A673 (cell line): ENCODE data around the gene PPP3CB. TPM values are rescaled to one million over a fixed set of nuclear protein-coding genes. Genes with fewer than 3 reads are reported as not detected.

Experiments
- BruUV-seq: library from RNA; stranded (reverse); fragments of 400-500 nt; replicated peaks from 2 replicates; lab custom pipeline; 2021; lab: Mats Ljungman, UMichigan
- CTCF ChIA-PET: fragments of 300-600 bp; sonication (Branson Sonifier 250); formaldehyde crosslinking; loops from one replicate; lab custom pipeline; 2022; ENCODE audit warnings: antibody characterized with exemption; lab: Charles Lee
- POLR2A ChIA-PET: fragments of 300-600 bp; sonication (Branson Sonifier 250); formaldehyde crosslinking; loops from one replicate; lab custom pipeline; 2022; ENCODE audit warnings: antibody characterized with exemption; ENCODE audit not compliant: low non-redundant PET; lab: Charles Lee
- DNase-seq: peaks from one replicate; pipeline ENCODE4 v3.0.0-alpha.2; 2015; ENCODE audit warnings: low spot score
- H3K27ac ChIP-seq: fragments of 200-600 bp; sonication (generic); 2 replicates; pipeline ENCODE4 v1.5.1; 2016; ENCODE audit warnings: mixed run types, low read depth, mild to moderate bottlenecking, mixed read lengths, antibody characterized with exemption, low read length; ENCODE audit not compliant: poor library complexity, severe bottlenecking
- H3K27me3 ChIP-seq: fragments of 200-600 bp; sonication (generic); replicated peaks from 2 replicates; pipeline ENCODE4 v1.6.1; 2017; ENCODE audit warnings: mixed run types, low read depth, mild to moderate bottlenecking, mixed read lengths, antibody characterized with exemption, low read length; ENCODE audit not compliant: insufficient read depth, poor library complexity
- H3K36me3 ChIP-seq: fragments of 200-600 bp; sonication (generic); 2 replicates; pipeline ENCODE4 v1.6.1; 2016; ENCODE audit warnings: mixed run types, mild to moderate bottlenecking, mixed read lengths, antibody characterized with exemption, low read length; ENCODE audit not compliant: insufficient read depth, poor library complexity, severe bottlenecking
- H3K4me1 ChIP-seq: fragments of 200-600 bp; sonication (generic); 2 replicates; pipeline ENCODE4 v1.6.1; 2017; ENCODE audit warnings: mixed run types, mild to moderate bottlenecking, mixed read lengths, antibody characterized with exemption, low read length; ENCODE audit not compliant: insufficient read depth, poor library complexity, severe bottlenecking
- H3K4me3 ChIP-seq: fragments of 200-600 bp; sonication (generic); 2 replicates; pipeline ENCODE4 v1.5.1; 2016; ENCODE audit warnings: low read depth, mixed run types, mild to moderate bottlenecking, mixed read lengths, low read length; ENCODE audit not compliant: poor library complexity, severe bottlenecking
- H3K9me3 ChIP-seq: fragments of 200-600 bp; sonication (generic); 2 replicates; pipeline ENCODE4 v1.6.1; 2016; ENCODE audit warnings: mixed run types, low read depth, mild to moderate bottlenecking, mixed read lengths, antibody characterized with exemption, low read length; ENCODE audit not compliant: poor library complexity, severe bottlenecking
- CTCF ChIP-seq: fragments of 300-800, 200-600 bp; sonication (generic); conservative IDR thresholded peaks from 2 replicates; pipeline ENCODE4 v1.5.1; 2017; ENCODE audit warnings: low read depth, mild to moderate bottlenecking, antibody characterized with exemption, low read length, moderate library complexity, mixed read lengths
- EZH2 ChIP-seq: fragments of 200-600 bp; sonication (generic); IDR thresholded peaks from 2 replicates; pipeline ENCODE4 v1.6.1; 2017; ENCODE audit warnings: borderline replicate concordance, low read depth, mild to moderate bottlenecking, mixed read lengths, antibody characterized with exemption, low read length; ENCODE audit not compliant: poor library complexity, severe bottlenecking
- intact Hi-C: fragments of 100-400 bp; cut with micrococcal nuclease; formaldehyde crosslinking; loops from one replicate; pipeline ENCODE4 v1.10.0; 2022; ENCODE audit not compliant: unreplicated experiment
- total RNA-seq: library from RNA; stranded (reverse); gene quantifications from 2 replicates; pipeline ENCODE4 v1.2.3, GENCODE V29; 2021

The PPP3CB gene
- total RNA-seq, 1 experiment from 2014 or later = 60.2 TPM

- ChIA-PET POLR2A (no interaction called here), CTCF (no interaction called here)
- intact Hi-C loops = no loop called here
- H3K9me3 ChIP-seq = no peaks in the 10 kb centered on the region
- no peak overlapping the region for H3K27ac ChIP-seq
- H3K4me3 ChIP-seq = no peak overlapping the region
- no peaks in the 10 kb centered on the region for H3K36me3 ChIP-seq
- no peaks in the 10 kb centered on the region for H3K27me3 ChIP-seq
- no TSS peak for BruUV-seq
- DNase-seq = no peak
- TF ChIP-seq EZH2 (no peak), CTCF (no peak)
- H3K4me1 ChIP-seq = no peaks in the 10 kb centered on the region
Observed at GRCh38 chr10:73408061-73408460, 87.8 kb downstream of the PPP3CB start.

GRCh38 chr10:73407495-73407894, 88.3 kb downstream of the PPP3CB start:
- ChIA-PET CTCF (no interaction called here), POLR2A (no interaction called here)
- H3K36me3 ChIP-seq = no peaks in the 10 kb centered on the region
- BruUV-seq = no TSS peak
- DNase-seq = no peak
- H3K27ac ChIP-seq = no peak overlapping the region
- H3K4me3 ChIP-seq = no peak overlapping the region
- no peaks in the 10 kb centered on the region for H3K9me3 ChIP-seq
- H3K4me1 ChIP-seq = no peaks in the 10 kb centered on the region
- TF ChIP-seq EZH2 = no peak
- TF ChIP-seq CTCF = no peak
- H3K27me3 ChIP-seq = no peaks in the 10 kb centered on the region
- intact Hi-C loops = no loop called here

- H3K27me3 ChIP-seq = no peaks in the 10 kb centered on the region
- H3K4me1 ChIP-seq = no peaks in the 10 kb centered on the region
- POLR2A ChIA-PET = no interaction called here
- no peak overlapping the region for H3K27ac ChIP-seq
- BruUV-seq = no TSS peak
- CTCF ChIA-PET = no interaction called here
- TF ChIP-seq CTCF = no peak
- no peak for TF ChIP-seq EZH2
- H3K36me3 ChIP-seq = no peaks in the 10 kb centered on the region
- no peaks in the 10 kb centered on the region for H3K9me3 ChIP-seq
- intact Hi-C loops = no loop called here
- DNase-seq = no peak
- H3K4me3 ChIP-seq = no peak overlapping the region
Observed at GRCh38 chr10:73406846-73407245, 89.0 kb downstream of the PPP3CB start.
